HepG2 (cell line): Measurements from ENCODE around the gene DIS3L2.

ENCODE experiments used
- HIVEP1 ChIP-seq: sonication (generic); formaldehyde crosslinking; IDR thresholded peaks from 2 replicates; pipeline ENCODE4 v1.4.0; 2020; ENCODE audit warnings: mild to moderate bottlenecking, missing genetic modification reagents
- JUND ChIP-seq: sonication (generic); formaldehyde crosslinking; IDR thresholded peaks from 2 replicates; pipeline ENCODE4 v1.8.0; 2022; ENCODE audit warnings: mild to moderate bottlenecking, missing genetic modification reagents
- REL ChIP-seq: sonication (generic); formaldehyde crosslinking; conservative IDR thresholded peaks from 2 replicates; pipeline ENCODE4 v1.8.0; 2022; ENCODE audit warnings: mild to moderate bottlenecking, missing genetic modification reagents, moderate library complexity
- ZBTB3 ChIP-seq: sonication (generic); formaldehyde crosslinking; IDR thresholded peaks from 2 replicates; pipeline ENCODE4 v1.4.0; 2020; ENCODE audit warnings: low read depth, mild to moderate bottlenecking, moderate library complexity, missing genetic modification reagents, borderline replicate concordance
- ZNF121 ChIP-seq: sonication (generic); formaldehyde crosslinking; IDR thresholded peaks from 2 replicates; pipeline ENCODE4 v1.5.0; 2020; ENCODE audit warnings: mild to moderate bottlenecking, missing genetic modification reagents
- ZNF557 ChIP-seq: sonication (generic); formaldehyde crosslinking; IDR thresholded peaks from 2 replicates; pipeline ENCODE4 v1.4.0; 2020; ENCODE audit warnings: missing genetic modification reagents
- ZNF747 ChIP-seq: sonication (generic); formaldehyde crosslinking; IDR thresholded peaks from 2 replicates; pipeline ENCODE4 v1.8.1; 2023; ENCODE audit warnings: missing genetic modification reagents, mild to moderate bottlenecking, borderline replicate concordance
- TF ChIP-seq, protein P1 (sequence below): sonication (generic); formaldehyde crosslinking; IDR thresholded peaks from 2 replicates; pipeline ENCODE4 v1.5.0; 2020; ENCODE audit warnings: mild to moderate bottlenecking, missing genetic modification reagents, moderate library complexity
- TF ChIP-seq, protein P2 (sequence below): sonication (generic); formaldehyde crosslinking; IDR thresholded peaks from 2 replicates; pipeline ENCODE4 v1.4.0; 2020; ENCODE audit warnings: missing genetic modification reagents
- TF ChIP-seq, protein P3 (sequence below): IDR thresholded peaks from 2 replicates; pipeline ENCODE4 v1.6.1; 2016; ENCODE audit warnings: control low read depth
- TF ChIP-seq, protein P4 (sequence below): sonication (generic); formaldehyde crosslinking; conservative IDR thresholded peaks from 2 replicates; pipeline ENCODE4 v1.4.0; 2020; ENCODE audit warnings: missing genetic modification reagents
- TF ChIP-seq, protein P5 (sequence below): sonication (generic); formaldehyde crosslinking; IDR thresholded peaks from 2 replicates; pipeline ENCODE4 v1.5.1; 2020; ENCODE audit warnings: mild to moderate bottlenecking, missing genetic modification reagents, moderate library complexity

DNA sequence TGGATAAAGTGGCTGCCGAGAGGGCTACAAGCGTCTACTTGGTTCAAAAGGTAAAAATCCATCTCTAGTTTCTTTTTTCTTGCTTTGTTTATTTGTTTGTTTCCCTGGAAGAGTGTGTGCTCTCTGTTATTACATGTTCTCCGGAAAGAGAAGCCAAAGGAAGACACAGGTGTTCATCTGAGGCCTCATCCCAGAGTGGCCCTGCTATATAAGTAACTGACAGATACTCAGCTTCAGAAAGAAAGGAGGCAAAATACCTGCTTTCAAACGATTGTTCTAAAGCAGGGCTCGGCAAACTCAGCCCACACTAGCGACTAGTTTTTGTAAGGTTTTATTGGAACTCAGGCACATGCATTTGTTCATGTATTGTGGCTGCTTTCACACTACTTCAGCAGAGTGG lies 277.1 kb downstream of the DIS3L2 start:
- TF ChIP-seq, protein P1, sequence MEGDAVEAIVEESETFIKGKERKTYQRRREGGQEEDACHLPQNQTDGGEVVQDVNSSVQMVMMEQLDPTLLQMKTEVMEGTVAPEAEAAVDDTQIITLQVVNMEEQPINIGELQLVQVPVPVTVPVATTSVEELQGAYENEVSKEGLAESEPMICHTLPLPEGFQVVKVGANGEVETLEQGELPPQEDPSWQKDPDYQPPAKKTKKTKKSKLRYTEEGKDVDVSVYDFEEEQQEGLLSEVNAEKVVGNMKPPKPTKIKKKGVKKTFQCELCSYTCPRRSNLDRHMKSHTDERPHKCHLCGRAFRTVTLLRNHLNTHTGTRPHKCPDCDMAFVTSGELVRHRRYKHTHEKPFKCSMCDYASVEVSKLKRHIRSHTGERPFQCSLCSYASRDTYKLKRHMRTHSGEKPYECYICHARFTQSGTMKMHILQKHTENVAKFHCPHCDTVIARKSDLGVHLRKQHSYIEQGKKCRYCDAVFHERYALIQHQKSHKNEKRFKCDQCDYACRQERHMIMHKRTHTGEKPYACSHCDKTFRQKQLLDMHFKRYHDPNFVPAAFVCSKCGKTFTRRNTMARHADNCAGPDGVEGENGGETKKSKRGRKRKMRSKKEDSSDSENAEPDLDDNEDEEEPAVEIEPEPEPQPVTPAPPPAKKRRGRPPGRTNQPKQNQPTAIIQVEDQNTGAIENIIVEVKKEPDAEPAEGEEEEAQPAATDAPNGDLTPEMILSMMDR (CRISPR knock-in tag), result no peak
- TF ChIP-seq, protein P2, sequence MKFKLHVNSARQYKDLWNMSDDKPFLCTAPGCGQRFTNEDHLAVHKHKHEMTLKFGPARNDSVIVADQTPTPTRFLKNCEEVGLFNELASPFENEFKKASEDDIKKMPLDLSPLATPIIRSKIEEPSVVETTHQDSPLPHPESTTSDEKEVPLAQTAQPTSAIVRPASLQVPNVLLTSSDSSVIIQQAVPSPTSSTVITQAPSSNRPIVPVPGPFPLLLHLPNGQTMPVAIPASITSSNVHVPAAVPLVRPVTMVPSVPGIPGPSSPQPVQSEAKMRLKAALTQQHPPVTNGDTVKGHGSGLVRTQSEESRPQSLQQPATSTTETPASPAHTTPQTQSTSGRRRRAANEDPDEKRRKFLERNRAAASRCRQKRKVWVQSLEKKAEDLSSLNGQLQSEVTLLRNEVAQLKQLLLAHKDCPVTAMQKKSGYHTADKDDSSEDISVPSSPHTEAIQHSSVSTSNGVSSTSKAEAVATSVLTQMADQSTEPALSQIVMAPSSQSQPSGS, result no peak
- TF ChIP-seq HIVEP1 (CRISPR knock-in tag) (no peak), ZNF747 (no peak), ZNF121 (CRISPR knock-in tag) (no peak), ZNF557 (no peak), ZBTB3 (CRISPR knock-in tag) (no peak), JUND (CRISPR knock-in tag) (no peak), REL (CRISPR knock-in tag) (no peak)
- TF ChIP-seq, protein P3, sequence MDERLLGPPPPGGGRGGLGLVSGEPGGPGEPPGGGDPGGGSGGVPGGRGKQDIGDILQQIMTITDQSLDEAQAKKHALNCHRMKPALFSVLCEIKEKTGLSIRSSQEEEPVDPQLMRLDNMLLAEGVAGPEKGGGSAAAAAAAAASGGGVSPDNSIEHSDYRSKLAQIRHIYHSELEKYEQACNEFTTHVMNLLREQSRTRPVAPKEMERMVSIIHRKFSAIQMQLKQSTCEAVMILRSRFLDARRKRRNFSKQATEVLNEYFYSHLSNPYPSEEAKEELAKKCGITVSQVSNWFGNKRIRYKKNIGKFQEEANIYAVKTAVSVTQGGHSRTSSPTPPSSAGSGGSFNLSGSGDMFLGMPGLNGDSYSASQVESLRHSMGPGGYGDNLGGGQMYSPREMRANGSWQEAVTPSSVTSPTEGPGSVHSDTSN (CRISPR knock-in tag), result no peak
- TF ChIP-seq, protein P4, sequence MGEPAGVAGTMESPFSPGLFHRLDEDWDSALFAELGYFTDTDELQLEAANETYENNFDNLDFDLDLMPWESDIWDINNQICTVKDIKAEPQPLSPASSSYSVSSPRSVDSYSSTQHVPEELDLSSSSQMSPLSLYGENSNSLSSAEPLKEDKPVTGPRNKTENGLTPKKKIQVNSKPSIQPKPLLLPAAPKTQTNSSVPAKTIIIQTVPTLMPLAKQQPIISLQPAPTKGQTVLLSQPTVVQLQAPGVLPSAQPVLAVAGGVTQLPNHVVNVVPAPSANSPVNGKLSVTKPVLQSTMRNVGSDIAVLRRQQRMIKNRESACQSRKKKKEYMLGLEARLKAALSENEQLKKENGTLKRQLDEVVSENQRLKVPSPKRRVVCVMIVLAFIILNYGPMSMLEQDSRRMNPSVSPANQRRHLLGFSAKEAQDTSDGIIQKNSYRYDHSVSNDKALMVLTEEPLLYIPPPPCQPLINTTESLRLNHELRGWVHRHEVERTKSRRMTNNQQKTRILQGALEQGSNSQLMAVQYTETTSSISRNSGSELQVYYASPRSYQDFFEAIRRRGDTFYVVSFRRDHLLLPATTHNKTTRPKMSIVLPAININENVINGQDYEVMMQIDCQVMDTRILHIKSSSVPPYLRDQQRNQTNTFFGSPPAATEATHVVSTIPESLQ (CRISPR knock-in tag), result no peak
- TF ChIP-seq, protein P5, sequence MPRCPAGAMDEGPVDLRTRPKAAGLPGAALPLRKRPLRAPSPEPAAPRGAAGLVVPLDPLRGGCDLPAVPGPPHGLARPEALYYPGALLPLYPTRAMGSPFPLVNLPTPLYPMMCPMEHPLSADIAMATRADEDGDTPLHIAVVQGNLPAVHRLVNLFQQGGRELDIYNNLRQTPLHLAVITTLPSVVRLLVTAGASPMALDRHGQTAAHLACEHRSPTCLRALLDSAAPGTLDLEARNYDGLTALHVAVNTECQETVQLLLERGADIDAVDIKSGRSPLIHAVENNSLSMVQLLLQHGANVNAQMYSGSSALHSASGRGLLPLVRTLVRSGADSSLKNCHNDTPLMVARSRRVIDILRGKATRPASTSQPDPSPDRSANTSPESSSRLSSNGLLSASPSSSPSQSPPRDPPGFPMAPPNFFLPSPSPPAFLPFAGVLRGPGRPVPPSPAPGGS (CRISPR knock-in tag), result no peak
